Measurements from ENCODE around the gene FGF6. TPM values are rescaled to one million over a fixed set of nuclear protein-coding genes. Genes with fewer than 3 reads are reported as not detected.
"Not testable (repeated sequence)": the region's sequence is repeated elsewhere in the genome, so short reads cannot be mapped to it uniquely, and the experiment has no call there.

The FGF6 gene, protein sequence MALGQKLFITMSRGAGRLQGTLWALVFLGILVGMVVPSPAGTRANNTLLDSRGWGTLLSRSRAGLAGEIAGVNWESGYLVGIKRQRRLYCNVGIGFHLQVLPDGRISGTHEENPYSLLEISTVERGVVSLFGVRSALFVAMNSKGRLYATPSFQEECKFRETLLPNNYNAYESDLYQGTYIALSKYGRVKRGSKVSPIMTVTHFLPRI
- total RNA-seq = not detected

DNA sequence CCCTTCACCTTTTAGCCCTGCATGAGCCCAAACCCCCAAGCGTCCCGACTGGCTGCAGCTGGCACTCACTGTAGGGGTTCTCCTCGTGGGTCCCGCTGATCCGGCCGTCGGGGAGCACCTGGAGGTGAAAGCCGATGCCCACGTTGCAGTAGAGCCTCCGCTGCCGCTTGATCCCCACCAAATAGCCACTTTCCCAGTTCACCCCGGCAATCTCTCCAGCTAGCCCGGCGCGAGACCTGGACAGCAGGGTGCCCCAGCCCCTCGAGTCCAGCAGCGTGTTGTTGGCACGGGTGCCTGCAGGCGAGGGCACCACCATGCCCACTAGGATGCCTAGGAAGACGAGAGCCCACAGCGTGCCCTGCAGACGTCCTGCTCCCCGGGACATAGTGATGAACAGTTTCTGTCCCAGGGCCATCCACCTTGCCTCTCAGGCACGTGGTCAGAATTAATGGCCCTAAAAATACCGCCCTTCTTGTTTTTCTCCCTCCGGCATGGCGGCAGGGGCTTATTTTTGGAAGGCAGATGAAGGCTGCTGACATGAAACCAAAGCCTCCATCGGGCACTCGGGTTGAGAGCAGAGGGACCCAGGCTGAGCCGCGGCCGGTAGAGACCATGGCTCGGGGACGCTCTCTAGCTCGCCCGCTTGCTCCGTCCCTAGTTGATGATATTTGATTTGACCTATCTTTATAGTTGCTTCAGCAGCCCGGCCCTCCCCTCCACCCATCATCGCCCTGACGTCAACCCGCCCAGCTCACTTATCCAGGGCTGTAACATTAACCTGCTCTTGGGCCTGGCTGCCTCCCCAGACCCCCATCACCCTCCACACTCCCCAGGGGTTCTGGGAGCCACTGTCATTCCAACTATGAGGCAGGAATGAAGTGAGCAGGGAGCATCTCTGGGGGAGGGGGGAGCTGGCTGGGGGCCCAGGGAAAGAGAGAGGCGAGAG, at the start of gene FGF6:
FGF6 (minus strand) TSS at position 660 of the 946 bp plus-strand sequence; CDS start at position 415, 245 bp downstream.
- Histone ChIP-seq H3K4me1 (ENCODE audit: insufficient read depth, low read length) (no peaks in the 10 kb centered on the region), H3K27me3 (ENCODE audit: insufficient read depth, low read length) (no peaks in the 10 kb centered on the region), H3K4me3 (ENCODE audit: low read length) (no peak within 1 kb of the TSS), H3K9me3 (ENCODE audit: low read depth, low read length) (no peaks in the 10 kb centered on the region)

DNA sequence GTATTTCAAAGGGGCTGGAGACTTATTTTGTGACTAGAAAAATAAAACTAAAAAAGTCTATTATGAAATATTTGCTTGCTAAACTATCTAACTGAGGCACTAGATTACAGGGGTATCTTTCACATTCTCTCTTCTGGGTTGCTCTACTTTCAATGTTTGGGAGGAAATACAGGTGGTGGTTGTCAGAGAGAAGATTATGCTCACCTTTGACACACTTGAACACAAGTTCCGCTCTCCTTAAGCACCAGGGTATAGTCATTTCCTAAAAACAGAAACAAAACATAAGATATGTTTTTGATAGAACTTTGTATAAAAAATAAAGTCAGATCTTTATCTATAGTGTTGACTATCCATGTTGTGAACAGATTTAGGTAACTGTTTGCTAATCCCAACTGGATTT, 45.4 kb upstream of the FGF6 start:
- no peaks in the 10 kb centered on the region for H3K4me1 ChIP-seq (ENCODE audit: insufficient read depth, low read length)
- no peak overlapping the region for H3K4me3 ChIP-seq (ENCODE audit: low read length)
- no peaks in the 10 kb centered on the region for H3K9me3 ChIP-seq (ENCODE audit: low read depth, low read length)
- H3K27me3 ChIP-seq (ENCODE audit: insufficient read depth, low read length) = no peaks in the 10 kb centered on the region

DNA sequence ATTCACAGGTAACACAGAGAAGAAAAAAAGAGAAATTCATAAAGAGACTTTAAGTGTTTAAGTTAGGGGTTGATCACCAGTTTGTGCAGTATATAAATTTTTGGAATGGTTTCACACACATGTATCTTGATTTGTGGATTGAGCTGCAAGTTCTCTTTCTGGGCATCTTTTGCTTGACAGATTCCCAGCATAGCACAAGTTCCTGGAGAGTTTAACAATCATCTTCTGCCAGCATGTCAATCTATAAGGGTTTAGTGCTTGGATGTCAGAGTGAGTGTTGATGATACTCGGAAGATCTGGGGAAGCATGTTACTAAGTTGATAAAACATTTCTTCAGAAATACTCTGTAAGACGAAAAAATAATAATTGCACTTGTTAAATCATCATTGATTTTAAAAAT, 43.9 kb upstream of the FGF6 start:
- Histone ChIP-seq H3K4me3 (ENCODE audit: low read length) (no peak overlapping the region), H3K27me3 (ENCODE audit: insufficient read depth, low read length) (no peaks in the 10 kb centered on the region), H3K9me3 (ENCODE audit: low read depth, low read length) (no peaks in the 10 kb centered on the region), H3K4me1 (ENCODE audit: insufficient read depth, low read length) (no peaks in the 10 kb centered on the region)

DNA sequence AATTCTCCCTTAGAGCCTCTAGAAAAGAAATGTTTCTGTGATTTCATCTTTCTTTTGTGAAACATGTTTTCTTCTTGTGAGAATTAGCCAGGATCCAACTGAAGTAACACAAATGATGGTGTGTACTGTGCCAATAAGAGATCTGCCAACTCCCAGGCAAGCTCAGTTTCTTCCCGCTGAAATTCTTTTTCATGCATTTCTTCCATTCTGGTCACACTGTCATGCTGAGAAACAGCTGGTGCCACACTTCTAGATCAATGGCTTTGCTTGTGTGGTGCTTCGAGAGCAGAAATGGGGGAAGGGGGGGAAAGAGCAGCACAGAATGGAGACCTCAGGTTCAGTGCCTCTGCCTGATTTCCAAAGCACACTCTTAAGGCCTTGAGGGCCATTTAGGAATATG, 41.4 kb upstream of the FGF6 start:
- Histone ChIP-seq H3K9me3 (ENCODE audit: low read depth, low read length) (no peaks in the 10 kb centered on the region), H3K4me1 (ENCODE audit: insufficient read depth, low read length) (no peaks in the 10 kb centered on the region), H3K4me3 (ENCODE audit: low read length) (no peak overlapping the region), H3K27me3 (ENCODE audit: insufficient read depth, low read length) (no peaks in the 10 kb centered on the region)

DNA sequence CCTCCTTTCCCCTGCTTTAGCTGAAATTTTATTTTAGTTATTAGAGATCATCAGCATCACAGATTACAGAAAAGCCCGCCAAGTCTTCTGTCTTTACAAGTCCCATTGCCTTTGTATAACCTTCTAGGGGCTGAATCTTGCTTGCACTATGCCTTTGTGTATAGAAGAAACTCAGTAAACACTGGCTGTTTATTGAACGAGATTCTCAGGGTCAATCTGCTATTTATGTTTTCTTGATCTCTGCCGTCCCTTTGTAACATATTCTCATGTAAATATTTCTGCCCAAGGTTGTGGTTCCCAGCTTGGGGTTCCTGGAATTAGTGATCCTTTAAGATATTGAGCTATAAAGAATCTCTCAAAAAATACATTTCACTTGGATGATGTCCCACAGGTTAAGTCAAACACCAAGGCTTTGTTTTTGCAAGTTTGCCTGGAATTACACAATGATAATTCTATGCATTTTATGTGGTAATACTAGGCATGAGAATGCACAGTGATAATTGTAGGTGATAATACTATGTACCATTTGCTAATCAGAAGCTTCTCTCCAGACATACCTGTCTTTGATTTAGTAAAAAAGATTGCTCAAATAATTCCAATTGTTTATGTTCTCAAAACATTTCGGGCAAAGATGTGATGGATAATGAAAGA, 40.6 kb upstream of the FGF6 start:
- Histone ChIP-seq H3K27me3 (ENCODE audit: insufficient read depth, low read length) (no peaks in the 10 kb centered on the region), H3K9me3 (ENCODE audit: low read depth, low read length) (no peaks in the 10 kb centered on the region), H3K4me3 (ENCODE audit: low read length) (no peak overlapping the region)

DNA sequence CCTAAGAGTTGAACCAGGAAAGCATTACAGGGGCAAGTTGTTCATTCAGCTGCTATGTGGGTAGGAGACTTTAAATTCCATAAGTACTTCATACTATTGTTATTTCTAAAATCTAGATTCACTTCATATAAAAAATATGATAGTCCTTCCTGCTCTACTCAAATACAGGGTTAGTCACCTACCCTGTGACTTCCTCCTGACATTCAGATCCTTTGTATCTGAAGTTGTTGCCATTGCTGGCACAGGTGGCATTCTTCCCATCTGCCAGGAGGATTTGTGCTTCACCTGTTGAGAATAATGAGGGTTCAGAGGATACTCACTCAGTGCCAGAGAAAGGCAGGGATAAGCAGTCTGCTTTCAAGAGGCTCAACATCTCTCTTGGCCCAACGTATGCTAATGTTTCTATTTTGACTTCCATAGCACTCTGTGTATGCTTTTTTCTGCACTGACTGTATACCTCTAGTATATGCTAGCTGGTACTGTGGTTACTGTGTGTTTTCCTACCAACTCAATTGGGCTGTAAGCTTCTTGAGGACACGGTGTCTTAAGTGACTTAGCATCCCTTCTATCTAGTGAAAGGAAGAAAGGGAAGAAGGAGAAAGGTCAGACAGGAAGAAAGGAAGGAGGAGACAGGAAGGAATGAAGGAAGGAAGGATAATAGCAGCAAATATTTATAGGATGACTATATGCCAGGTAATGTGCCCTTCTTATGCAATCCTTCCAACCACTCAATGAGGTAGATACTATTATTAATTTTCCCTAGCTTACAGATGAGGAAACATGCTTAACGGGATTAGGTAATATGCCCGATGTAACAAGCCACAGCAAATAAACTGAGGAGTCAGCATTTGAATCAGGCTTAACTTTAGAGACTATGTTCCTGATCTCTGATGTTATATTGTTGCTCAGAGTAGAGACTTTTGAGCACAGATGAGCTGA, 38.5 kb upstream of the FGF6 start:
- H3K9me3 ChIP-seq (ENCODE audit: low read depth, low read length) = peaks cover 10% of the 10 kb centered on the region
- H3K27me3 ChIP-seq (ENCODE audit: insufficient read depth, low read length) = peaks cover 9% of the 10 kb centered on the region
- H3K4me1 ChIP-seq (ENCODE audit: insufficient read depth, low read length) = no peaks in the 10 kb centered on the region
- no peak overlapping the region for H3K4me3 ChIP-seq (ENCODE audit: low read length)

More for the DNA sequence above, 40.6 kb upstream of the FGF6 start:
- no peaks in the 10 kb centered on the region for H3K4me1 ChIP-seq (ENCODE audit: insufficient read depth, low read length)

DNA sequence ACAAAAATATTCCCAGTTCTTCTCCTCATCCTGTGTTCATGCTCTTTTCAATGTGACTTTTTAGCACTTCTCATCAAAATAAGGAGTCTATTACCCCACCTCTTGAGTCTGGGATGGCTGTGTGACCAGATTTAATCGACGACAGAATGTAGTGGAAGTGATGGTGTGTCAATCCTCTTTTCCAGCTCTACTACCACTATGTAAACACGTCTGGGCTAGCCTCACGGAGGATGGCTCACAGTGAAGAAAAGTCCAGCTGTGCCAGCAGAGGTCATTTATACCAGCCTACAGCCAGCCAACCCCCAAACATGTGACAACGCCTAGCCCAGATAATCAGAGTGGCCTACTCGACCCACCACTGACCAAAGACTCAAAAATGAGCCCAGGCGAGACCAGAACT, 37.3 kb upstream of the FGF6 start:
- no peak overlapping the region for H3K4me3 ChIP-seq (ENCODE audit: low read length)
- H3K27me3 ChIP-seq (ENCODE audit: insufficient read depth, low read length) = peaks cover 9% of the 10 kb centered on the region
- peaks cover 1% of the 10 kb centered on the region for H3K4me1 ChIP-seq (ENCODE audit: insufficient read depth, low read length)
- H3K9me3 ChIP-seq (ENCODE audit: low read depth, low read length) = peaks cover 20% of the 10 kb centered on the region

DNA sequence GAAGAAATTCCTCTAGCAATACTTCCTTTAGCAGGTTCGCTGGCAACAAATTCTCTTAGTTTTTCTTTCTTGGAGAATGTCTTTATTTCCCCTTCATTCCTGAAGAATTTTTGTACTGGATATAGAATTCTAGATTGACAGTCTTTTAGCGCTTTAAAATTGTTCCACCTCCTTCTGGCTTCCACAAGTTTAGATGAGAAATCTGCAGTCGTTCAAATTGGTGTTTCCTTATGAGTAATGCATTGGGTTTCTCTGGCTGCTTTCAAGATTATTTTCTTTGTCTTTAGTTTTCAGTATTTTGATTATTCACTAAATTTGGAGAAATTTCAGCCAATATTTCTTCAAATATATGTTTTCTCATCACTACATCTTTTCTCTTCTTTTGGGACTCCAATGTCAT, 33.3 kb upstream of the FGF6 start:
- H3K4me3 ChIP-seq (ENCODE audit: low read length) = no peak overlapping the region
- peaks cover 20% of the 10 kb centered on the region for H3K9me3 ChIP-seq (ENCODE audit: low read depth, low read length)
- peaks cover 17% of the 10 kb centered on the region for H3K4me1 ChIP-seq (ENCODE audit: insufficient read depth, low read length)
- H3K27me3 ChIP-seq (ENCODE audit: insufficient read depth, low read length) = peaks cover 34% of the 10 kb centered on the region

DNA sequence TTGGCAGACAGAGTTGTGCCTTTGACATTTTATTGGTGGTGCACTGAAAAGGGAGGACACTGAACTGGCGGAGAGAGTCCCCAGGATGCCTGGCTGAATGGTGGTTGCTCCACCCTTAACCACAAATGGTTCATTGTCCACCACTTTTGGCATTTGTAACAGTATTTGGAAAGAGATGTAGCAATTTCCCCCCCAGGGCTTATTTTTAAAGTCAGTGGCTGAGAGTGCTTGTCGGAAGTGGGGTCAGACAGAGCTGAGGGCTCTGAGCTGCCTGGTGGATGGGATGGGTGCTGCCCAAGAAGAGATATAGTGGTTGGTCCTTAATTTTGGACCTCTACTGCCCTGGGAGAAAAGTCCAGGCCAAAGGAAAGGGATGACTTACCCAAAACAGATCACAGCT, 31.5 kb upstream of the FGF6 start:
- Histone ChIP-seq H3K4me3 (ENCODE audit: low read length) (no peak overlapping the region), H3K27me3 (ENCODE audit: insufficient read depth, low read length) (peaks cover 36% of the 10 kb centered on the region), H3K9me3 (ENCODE audit: low read depth, low read length) (peaks cover 20% of the 10 kb centered on the region), H3K4me1 (ENCODE audit: insufficient read depth, low read length) (peaks cover 24% of the 10 kb centered on the region)

DNA sequence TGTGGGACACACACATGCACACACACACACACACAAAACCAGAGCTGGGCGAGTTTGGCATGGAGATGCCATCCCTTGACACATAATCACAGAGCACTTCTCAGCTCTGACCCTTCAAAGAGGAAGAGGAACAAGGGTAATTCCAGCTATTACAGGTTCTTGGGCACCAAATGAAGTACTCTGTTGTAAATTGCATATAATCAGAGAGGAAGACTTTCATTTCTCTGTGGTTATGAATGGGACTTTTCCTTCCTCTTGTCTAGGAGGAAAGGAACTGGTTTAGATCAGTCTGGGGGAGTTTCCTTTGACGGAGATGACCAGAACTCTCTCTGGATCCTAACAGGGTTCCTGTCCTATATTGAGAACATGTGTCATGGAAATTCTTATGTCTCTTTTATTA, 26.4 kb upstream of the FGF6 start:
- Histone ChIP-seq H3K9me3 (ENCODE audit: low read depth, low read length) (no peaks in the 10 kb centered on the region), H3K27me3 (ENCODE audit: insufficient read depth, low read length) (peaks cover 37% of the 10 kb centered on the region), H3K4me1 (ENCODE audit: insufficient read depth, low read length) (peaks cover 25% of the 10 kb centered on the region), H3K4me3 (ENCODE audit: low read length) (no peak overlapping the region)

DNA sequence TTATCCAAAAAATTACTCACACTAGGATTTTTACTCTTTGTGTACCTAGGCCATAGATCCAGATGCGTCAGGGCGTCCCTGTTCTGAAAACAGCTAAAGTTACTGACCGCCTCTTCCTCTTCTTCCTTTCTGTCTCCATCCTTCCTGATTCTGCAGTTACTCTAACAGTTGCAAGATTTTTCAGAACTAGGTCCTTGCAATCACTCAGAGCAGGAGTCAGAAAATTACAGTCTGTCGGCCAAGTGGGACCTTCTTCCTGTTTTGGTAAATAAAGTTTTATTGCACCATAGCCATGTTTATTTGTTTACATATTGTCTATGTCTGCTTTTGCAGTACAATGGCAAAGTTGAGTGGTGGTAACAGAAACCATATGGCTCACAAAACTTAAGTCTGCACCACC, 25.6 kb upstream of the FGF6 start:
- Histone ChIP-seq H3K9me3 (ENCODE audit: low read depth, low read length) (no peaks in the 10 kb centered on the region), H3K4me1 (ENCODE audit: insufficient read depth, low read length) (peaks cover 18% of the 10 kb centered on the region), H3K4me3 (ENCODE audit: low read length) (no peak overlapping the region), H3K27me3 (ENCODE audit: insufficient read depth, low read length) (peaks cover 35% of the 10 kb centered on the region)

DNA sequence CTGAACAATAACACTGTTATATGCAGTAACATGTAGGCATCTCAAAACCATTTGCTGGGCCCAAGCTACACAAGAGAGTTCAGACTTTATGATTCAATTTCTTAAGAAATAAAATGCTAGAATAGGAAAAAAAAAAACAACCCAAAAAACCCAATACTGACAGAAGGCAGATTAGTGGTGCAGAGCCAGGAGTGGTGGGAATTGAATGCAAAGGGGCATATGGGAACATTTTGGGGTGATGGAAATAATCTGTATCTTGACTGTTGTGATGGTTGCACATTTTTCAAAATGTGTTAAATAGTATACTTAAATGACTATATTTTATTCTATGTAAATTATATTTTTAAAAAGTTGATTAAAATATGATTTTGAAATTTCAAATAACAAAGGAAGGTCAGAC, 23.4 kb upstream of the FGF6 start:
- H3K4me3 ChIP-seq (ENCODE audit: low read length) = no peak overlapping the region
- peaks cover 14% of the 10 kb centered on the region for H3K27me3 ChIP-seq (ENCODE audit: insufficient read depth, low read length)
- peaks cover 18% of the 10 kb centered on the region for H3K4me1 ChIP-seq (ENCODE audit: insufficient read depth, low read length)
- no peaks in the 10 kb centered on the region for H3K9me3 ChIP-seq (ENCODE audit: low read depth, low read length)

DNA sequence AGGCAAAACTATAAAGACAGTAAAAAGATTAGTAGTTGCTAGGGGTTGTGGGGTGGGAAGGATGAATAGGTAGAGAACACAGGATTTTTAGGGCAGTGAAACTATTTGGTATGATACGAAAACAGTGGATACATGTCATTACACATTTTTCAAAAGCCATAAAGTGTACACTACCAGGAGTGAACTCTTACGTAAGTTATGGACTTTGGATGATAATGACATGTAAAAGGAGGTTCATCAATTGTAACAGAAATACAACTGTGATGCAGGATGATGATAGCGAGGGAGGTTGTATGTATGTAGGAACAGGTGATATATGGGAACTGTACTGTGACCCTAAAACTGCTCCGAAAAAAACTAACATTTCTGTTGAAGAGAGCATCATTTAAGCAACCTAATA, 15.1 kb upstream of the FGF6 start:
- Histone ChIP-seq H3K4me3 (ENCODE audit: low read length) (no peak overlapping the region), H3K27me3 (ENCODE audit: insufficient read depth, low read length) (peaks cover 18% of the 10 kb centered on the region)

DNA sequence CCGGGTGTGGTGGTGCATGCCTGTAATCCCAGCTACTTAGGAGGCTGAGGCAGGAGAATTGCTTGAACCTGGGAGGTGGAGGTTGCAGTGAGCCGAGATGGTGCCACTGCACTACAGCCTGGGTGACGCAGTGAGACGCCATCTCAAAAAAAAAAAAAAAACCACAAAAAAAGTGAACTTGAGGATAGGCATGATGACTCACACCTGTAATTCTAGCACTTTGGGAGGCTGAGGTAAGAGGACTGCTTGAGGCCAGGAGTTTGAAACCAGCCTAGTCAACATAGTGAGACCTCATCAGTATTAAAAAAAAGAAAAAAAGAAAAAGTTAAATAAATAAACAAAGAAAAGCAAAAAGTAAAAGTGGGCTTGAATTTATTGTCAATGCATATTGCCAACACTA, 10.2 kb upstream of the FGF6 start:
- not testable (repeated sequence) for H3K4me3 ChIP-seq (ENCODE audit: low read length); H3K9me3 ChIP-seq (ENCODE audit: low read depth, low read length)
- peaks cover 13% of the 10 kb centered on the region for H3K27me3 ChIP-seq (ENCODE audit: insufficient read depth, low read length)

More for the DNA sequence above, 15.1 kb upstream of the FGF6 start:
- H3K9me3 ChIP-seq (ENCODE audit: low read depth, low read length) = no peaks in the 10 kb centered on the region
- no peaks in the 10 kb centered on the region for H3K4me1 ChIP-seq (ENCODE audit: insufficient read depth, low read length)

More for the DNA sequence above, 10.2 kb upstream of the FGF6 start:
- not testable (repeated sequence) for H3K4me1 ChIP-seq (ENCODE audit: insufficient read depth, low read length)
